GM18907 (cell line): ENCODE results near the gene TYW1B.
"Not testable (repeated sequence)": the region's sequence is repeated elsewhere in the genome, so short reads cannot be mapped to it uniquely, and the experiment has no call there.

Source experiments
- ATAC-seq: cut with Tn5 transposase; IDR thresholded peaks from one replicate; pipeline ENCODE4 v1.9.1; 2021; ENCODE audit warnings: mild to moderate bottlenecking, moderate library complexity; ENCODE audit not compliant: unreplicated experiment

TYW1B gene

GRCh38 chr7:72580142-72580770 lies 247.7 kb downstream of the TYW1B start:
- ATAC-seq, result not testable (repeated sequence)

DNA sequence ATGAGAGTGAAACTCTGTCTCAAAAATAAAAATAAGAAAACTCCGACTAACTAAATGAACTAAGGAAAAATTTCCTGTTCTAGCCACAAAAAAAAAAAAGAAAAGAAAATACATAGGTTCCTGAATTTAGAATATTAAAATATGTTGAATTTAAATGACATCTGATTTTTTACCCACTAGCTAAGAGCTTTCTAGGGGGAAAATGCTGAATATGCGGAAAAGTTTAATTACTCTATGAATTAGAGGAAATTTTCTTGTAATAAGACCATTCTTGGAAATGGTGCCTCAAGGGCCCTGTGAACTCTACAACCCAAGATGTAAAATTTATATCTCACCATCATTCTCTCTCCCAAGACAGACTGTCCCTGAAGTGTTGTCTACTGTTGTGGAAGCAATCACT lies 250.9 kb downstream of the TYW1B start:
- no peak for ATAC-seq

- ATAC-seq, result not testable (repeated sequence)
Measured at GRCh38 chr7:72561988-72562387, 266.0 kb downstream of the TYW1B start.

- ATAC-seq, result not testable (repeated sequence)
Measured at GRCh38 chr7:72559546-72559945, 268.5 kb downstream of the TYW1B start.

DNA sequence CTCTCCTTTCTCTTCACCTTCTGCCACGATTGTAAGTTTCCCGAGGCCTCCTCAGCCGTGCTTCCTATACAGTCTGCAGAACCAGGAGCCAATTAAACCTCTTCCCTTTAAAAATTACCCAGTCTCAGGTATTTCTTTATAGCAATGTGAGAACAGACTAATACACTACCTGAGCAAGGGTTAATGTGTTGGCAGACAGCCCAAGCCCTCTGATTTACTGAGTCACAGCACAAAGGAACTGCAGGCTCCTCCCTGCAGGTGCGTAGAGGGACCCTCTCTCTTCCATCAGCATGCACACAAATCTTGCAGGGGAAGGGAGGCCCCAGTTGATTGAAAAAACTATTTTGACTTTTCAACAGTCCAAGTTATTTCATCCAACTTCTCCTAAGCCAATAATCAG lies 271.3 kb downstream of the TYW1B start:
- ATAC-seq, result not testable (repeated sequence)

GRCh38 chr7:72555238-72555637 lies 272.8 kb downstream of the TYW1B start:
- ATAC-seq, result not testable (repeated sequence)

- ATAC-seq, result not testable (repeated sequence)
Measured at GRCh38 chr7:72554401-72554800, 273.6 kb downstream of the TYW1B start.

GRCh38 chr7:72550454-72550853 lies 277.5 kb downstream of the TYW1B start:
- not testable (repeated sequence) for ATAC-seq

GRCh38 chr7:72546586-72547237 lies 281.3 kb downstream of the TYW1B start:
- not testable (repeated sequence) for ATAC-seq

- ATAC-seq, result not testable (repeated sequence)
Measured at GRCh38 chr7:72544531-72544930, 283.5 kb downstream of the TYW1B start.

GRCh38 chr7:72540923-72541322 lies 287.1 kb downstream of the TYW1B start:
- no peak for ATAC-seq

- ATAC-seq, result no peak
Measured at GRCh38 chr7:72540106-72540611, 287.8 kb downstream of the TYW1B start.

DNA sequence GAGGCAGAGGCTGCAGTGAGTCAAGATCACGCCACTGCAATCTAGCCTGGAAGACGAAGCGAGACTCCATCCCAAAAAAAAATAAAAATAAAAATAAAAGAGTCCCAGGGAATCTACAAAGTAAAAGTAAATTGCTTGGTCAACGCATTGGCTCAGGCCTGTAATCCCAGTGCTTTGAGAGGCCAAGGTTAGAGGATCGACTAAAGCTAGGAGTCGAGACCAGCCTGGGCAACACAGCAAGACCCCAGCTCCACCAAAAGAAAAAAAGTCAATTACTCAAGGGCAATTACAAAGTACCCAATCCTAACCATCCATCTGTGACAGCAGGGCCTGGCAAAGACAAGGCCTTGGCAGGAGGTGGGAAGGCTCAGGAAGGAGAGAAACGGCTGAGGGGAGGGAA lies 288.3 kb downstream of the TYW1B start:
- no peak for ATAC-seq

DNA sequence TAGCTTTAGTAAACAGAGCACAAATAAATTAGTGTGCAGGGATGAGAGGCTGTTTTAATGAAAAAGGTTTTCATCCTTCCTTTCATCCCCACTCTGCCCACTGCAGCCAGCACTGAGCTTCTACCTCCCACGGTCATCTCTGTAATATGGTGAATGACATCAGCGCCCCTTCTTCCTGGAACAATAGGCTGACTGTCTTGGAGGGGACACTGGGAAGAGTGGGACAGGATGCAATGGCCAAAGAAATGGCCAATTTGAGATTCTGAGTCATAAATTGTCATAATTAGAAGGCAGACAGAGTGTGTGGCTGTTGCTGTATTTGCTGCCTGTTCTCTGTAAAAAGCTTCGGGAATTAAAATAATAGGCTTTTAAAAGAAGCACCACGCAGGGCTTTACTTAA lies 289.1 kb downstream of the TYW1B start:
- ATAC-seq, result no peak

GRCh38 chr7:72538147-72538546 lies 289.9 kb downstream of the TYW1B start:
- ATAC-seq, result no peak

GRCh38 chr7:72536038-72536437 lies 292.0 kb downstream of the TYW1B start:
- ATAC-seq, result not testable (repeated sequence)

DNA sequence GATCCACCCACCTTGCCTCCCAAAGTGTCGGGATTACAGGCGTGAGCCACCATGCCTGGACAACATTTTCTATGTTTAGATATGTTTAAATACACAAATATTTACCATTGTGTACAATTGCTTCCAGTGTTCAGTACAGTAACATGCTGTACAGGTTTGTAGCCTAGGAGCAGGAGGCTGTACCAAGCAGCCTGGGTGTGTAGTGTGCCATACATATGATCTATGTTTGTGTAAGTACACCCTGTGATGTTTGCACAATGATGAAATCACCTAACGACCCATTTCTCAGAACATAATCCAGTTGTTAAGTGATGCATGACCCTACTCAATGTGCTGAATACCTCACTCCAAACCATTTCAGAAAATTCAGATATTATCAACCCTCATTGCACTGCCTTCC lies 297.0 kb downstream of the TYW1B start:
- not testable (repeated sequence) for ATAC-seq
